Activated T-helper 1 cell treated with Interleukin-2 at 50 U/mL for 16 hours (primary cell): ENCODE results near the gene VPS4A.
A peak's percentile ranks its signal among the peaks of the same experiment; 100 is the strongest.
"Not testable (repeated sequence)": the region's sequence is repeated elsewhere in the genome, so short reads cannot be mapped to it uniquely, and the experiment has no call there.

ENCODE experiments used
- DNase-seq: peaks from one replicate; pipeline ENCODE4 v3.0.0-alpha.2; 2020; ENCODE audit warnings: low read depth

The VPS4A gene

DNA sequence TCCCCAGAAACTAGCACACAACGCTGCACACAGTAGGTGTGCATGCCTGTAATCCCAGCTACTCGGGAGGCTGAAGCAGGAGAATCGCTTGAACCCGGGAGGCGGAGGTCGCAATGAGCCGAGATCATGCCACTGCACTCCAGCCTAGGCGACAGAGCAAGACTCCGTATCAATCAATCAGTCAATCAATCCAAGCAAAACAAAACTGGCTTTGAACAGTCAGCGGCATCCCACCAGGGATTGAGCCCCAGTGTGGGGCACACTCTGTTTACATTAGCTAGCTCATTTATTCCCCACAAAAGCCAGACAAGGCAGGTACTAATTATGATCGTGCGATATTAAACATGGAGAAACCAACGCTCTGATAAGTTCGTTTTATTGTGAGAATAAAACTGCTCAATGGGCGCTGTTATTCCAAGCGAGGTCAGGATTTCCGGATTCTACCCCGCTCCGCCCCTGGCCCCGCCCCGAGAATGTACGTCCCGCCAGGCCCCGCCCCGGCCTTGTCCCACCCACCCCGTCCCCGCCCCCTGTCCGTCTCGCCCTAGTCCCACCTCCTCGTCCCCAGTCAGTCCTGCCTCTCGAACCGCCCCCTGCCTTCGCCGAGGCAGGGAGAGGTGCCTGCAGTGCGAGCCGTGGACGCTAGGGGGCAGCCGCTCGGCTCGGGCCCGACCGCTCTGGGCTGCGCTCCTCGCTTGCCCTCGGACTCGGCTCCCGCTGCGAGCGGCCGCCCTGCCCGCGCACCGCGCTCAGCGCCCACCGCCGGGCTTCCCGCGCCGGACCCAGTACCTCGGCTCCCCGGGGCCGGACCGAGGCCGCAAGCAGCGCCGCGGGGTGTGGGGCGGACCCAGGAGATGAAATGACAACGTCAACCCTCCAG lies at the start of gene VPS4A:
TSS of gene VPS4A (plus strand) at position 698 of the 880 bp plus-strand sequence. CDS start at position 860, 162 bp downstream.
- peak; percentile 97 for DNase-seq

DNA sequence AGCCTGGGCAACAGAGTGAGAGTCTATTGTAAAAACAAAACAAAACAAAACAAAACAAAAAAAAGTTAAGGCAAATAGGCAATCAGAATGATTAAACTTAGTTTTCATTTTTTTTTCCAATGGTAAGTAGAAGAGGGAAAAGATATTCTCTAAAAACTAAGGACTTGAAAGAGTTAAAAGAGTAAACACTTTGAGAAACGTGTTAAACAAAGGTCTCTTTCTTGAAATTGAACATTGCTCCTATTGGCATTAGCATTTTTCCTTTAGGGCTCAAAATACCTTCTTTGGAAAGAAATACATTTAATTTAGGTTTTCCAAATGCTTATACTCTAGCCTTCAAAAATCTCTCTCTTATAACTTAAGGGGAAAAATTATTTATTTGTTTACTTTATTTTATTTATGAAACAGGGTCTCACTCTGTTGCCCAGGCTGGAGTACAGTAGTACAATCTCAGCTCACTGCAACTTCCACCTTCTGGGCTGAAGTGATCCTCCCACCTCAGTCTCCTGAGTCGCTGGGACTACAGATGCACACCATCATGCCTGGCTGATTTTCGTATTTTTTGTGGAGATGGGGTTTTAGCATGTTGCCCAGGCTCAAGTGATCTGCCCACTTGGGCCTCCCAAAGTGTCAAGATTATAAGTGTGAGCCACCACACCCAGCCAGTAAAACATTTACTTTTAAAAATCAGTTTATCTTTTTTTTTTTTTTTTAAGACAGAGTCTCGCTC lies 44.7 kb upstream of the VPS4A start:
- DNase-seq: no peak

GRCh38 chr16:69267633-69268032 lies 43.5 kb upstream of the VPS4A start:
- DNase-seq: no peak

DNA sequence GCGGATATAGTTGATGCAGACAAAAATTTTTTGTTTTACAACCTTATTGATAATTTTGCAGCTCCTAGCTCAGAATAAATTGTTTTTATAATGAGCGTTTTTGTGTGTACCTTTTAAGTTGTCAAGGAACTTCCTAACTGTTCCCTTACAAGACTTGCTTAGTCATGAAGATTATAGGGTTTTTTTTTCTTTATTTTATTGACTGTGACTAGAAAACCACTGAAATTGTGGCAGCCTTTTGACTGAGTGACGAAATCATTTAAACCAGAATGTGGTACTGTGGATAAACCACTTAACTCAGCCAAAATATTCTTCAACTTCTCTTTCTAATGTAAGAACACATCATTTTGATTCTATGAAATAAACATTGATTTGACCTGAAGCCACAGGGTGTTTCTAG lies 40.8 kb upstream of the VPS4A start:
- no peak for DNase-seq

DNA sequence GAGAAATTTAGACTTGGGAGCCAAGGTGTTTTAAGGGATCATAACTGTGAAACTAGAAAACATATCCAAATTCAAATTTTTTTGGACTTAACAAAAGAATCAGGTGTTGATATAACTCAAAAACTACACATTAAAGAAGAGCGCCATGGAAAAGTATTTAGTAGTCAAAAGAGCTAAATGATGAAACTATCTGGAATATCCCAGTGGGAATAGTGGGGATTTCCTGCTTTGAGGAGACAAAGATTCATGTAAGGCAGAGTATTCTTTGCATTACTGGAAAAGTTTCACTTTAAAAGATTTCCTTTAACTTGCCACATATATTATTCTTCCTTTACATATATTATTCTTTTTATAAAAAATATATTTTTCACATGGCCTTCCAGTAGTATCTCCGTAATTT lies 40.3 kb upstream of the VPS4A start:
- no peak for DNase-seq

DNA sequence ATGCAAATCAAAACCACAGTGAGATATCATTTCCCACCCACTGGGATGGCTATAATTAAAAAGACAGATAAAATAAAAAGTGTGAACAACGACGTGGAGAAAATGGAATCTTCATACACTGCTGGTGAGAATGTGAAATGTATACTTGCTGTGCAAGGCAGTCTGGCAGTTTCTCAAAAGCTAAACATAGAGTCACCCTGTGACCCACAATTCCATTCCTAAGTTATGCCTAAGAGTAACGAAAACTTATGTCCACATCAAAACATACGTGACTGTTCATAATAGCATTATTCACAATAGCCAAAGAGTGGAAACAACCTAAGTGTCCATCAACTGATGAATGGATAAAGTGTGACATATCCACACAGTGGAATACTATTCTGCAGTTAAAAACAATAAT lies 38.1 kb upstream of the VPS4A start:
- no peak for DNase-seq

GRCh38 chr16:69274699-69275235 lies 36.4 kb upstream of the VPS4A start:
- no peak for DNase-seq

GRCh38 chr16:69276148-69277115 lies 34.7 kb upstream of the VPS4A start:
- DNase-seq: no peak

- DNase-seq: no peak
These were observed 33.7 kb upstream of the VPS4A start for GRCh38 chr16:69277413-69277812.

- no peak for DNase-seq
These were observed 27.3 kb upstream of the VPS4A start for GRCh38 chr16:69283851-69284250.

- no peak for DNase-seq
These were observed 25.9 kb upstream of the VPS4A start for GRCh38 chr16:69285240-69285639.

- DNase-seq: no peak
These were observed 24.0 kb upstream of the VPS4A start for GRCh38 chr16:69286941-69287713.

DNA sequence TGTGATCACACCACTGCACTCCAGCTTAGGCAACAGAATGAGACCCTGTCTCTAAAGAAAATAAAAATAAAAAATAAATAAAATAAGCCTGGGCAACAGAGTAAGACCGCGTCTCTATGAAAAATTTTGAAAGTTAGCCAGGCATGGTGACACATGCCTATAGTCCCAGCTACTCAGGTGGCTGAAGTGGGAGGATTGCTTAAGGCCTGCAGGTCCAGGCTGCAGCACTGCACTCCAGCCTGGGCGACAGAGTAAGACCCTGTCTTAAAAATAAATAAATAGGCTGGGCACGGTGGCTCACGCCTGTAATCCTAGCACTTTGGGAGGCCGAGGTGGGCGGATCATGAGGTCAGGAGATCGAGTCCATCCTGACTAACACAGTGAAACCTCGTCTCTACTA lies 19.5 kb upstream of the VPS4A start:
- DNase-seq: not testable (repeated sequence)

GRCh38 chr16:69293401-69293800 lies 17.7 kb upstream of the VPS4A start:
- DNase-seq: no peak

DNA sequence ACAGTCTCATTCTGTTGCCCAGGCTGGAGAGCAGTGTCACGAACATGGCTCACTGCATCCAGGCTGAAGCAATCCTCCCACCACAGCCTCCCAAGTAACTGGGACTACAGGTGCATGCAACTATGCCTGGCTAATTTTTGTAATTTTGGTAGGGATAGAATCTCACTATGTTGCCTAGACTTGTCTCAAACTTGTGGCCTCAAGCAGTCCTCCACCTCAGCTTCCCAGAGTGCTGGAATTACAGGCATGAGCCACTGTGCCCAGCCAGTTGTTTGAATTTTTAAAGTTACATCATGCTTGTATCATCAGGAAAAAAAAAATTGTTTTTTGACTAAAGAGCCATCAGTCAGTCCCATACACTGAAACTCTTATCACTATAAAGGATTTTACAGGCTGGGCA lies 17.1 kb upstream of the VPS4A start:
- no peak for DNase-seq

DNA sequence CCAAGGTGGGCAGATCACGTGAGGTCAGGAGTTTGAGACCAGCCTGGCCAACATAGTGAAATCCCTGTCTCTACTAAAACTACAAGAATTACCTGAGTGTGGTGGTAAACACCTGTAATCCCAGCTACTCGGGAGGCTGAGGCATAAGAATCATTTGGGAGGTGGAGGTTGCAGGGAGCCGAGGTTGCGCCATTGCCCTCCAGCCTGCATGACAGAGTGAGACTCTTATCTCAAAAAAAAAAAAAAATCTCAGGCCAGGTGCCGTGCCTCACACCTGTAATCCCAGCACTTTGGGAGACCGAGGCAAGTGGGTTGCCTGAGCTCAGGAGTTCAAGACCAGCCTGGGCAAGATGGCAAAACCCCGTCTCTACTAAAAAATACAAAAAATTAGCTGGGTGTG lies 14.4 kb upstream of the VPS4A start:
- DNase-seq: not testable (repeated sequence)

- DNase-seq: no peak
These were observed 12.9 kb upstream of the VPS4A start for GRCh38 chr16:69298261-69298660.

GRCh38 chr16:69301187-69301586 lies 10.0 kb upstream of the VPS4A start:
- no peak for DNase-seq

DNA sequence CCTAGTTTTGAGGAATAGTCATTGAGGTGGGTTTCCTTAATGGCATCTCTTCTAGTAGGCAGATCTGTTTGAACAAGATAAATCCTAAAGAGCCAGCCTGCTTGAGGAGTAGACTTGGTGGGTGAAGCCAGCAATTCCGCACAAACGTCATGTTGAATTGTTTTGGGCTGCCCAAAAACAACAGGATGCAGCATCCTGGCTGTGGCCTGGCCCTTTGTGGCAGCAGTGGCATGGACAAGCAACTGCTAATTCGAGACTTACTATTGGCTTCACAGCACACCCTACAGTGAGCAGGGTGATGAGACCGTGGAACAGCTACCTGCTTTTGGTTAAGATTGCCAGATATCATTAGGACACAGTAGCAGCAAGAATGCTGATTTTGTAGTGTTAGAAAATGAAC lies 9.3 kb upstream of the VPS4A start:
- DNase-seq: no peak

GRCh38 chr16:69302301-69302700 lies 8.8 kb upstream of the VPS4A start:
- no peak for DNase-seq

DNA sequence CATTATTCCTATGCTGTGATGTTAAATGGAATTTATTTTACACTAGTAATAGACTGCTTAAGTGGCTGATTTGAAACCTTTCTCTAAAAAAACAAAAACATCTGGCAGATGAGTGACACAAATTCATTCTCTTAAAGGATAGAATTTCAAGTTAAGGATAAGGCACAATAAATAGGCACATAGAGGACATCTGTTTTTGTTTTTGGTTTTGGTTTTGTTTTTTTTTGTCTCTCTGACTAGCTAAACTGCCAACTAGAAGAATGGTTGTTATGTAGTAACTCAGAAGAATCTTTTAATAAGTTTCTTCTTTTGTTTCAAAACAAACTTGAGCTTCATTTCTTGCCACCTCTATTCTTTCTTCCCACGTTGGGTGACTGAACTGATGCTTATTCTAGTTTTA lies 5.1 kb upstream of the VPS4A start:
- DNase-seq: no peak
